Non-pigmented ciliary epithelial cell (primary cell): ENCODE measurements around the gene FAH.
A peak's percentile ranks its signal among the peaks of the same experiment; 100 is the strongest.
"Not testable (repeated sequence)": the region's sequence is repeated elsewhere in the genome, so short reads cannot be mapped to it uniquely, and the experiment has no call there.

Experiments
- DNase-seq: peaks from one replicate; pipeline ENCODE4 v3.0.0-alpha.2; 2010; ENCODE audit warnings: low read depth

Gene FAH

GRCh38 chr15:80151576-80151975 is 1.2 kb upstream of the FAH start:
- DNase-seq = no peak

- peak; percentile 66 for DNase-seq
Observed at GRCh38 chr15:80152180-80152895, 461 bp upstream of the FAH start.

- no peak for DNase-seq
Observed at GRCh38 chr15:80153900-80154299, 1.1 kb downstream of the FAH start.

DNA sequence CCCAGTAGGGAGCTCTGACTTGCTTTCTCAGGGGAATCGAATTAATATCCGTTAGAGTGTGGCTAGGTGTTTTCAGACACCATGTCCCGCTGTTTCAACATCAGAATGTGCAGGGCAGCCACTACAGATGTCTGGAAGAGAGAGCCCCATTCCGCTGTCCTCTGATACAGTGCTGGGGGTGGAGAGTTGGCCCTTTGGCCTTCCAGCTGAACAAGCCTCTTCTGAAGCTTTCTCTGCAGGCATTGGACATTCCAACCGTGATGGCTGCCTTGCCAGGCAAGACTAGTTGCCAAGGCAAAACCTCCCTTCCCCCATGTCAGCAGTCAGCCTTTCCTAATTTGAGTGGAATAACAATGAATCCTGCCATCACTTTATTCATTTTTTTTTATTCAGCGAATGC is 1.5 kb downstream of the FAH start:
- no peak for DNase-seq

DNA sequence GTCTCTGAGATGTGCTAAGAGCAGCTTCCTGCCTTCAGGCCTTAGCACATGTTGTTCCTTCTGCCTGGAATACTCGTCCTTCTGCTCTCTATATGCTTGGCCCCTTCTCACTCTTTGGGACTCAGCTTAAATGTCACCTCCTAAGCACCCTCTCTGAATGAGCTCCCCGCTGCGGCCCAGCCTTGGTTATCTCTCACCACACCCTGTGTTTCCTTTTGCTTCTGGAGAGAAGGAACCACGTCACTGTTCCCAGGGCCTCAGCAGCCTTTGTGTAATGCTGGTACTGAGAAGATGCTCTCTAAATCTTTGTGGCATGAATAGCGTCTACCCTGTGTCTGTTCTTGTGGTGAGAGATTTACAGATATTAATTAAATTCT is 2.2 kb downstream of the FAH start:
- DNase-seq = no peak

- not testable (repeated sequence) for DNase-seq
Observed at GRCh38 chr15:80155378-80156175, 2.8 kb downstream of the FAH start.

DNA sequence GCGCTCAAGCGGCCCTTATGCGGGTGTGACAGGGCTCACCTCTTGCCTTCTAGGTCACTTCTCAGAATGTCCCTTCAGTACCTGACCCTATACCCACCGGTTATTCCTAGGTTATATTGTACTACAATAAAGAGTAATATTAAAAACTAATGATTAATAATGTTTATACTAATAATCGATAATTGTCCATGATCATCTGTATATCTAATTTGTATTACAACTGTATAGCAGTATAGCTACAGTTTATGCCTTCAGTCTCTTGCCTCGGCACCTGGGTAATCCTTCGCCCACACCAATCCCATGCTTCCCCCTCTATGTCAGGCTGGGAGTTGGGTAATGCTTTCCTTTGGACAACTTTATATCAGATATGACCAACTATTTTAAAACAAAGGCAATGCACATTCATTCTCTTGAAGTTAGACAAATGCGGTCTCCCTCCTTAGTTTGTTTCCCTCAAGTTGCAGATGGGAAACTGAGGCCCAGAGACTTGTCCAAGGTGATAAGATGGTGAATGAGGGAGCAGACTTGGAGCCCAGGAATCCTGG is 3.4 kb downstream of the FAH start:
- no peak for DNase-seq

GRCh38 chr15:80157215-80157614 is 4.4 kb downstream of the FAH start:
- DNase-seq = no peak

GRCh38 chr15:80159301-80159700 is 6.5 kb downstream of the FAH start:
- DNase-seq = no peak

DNA sequence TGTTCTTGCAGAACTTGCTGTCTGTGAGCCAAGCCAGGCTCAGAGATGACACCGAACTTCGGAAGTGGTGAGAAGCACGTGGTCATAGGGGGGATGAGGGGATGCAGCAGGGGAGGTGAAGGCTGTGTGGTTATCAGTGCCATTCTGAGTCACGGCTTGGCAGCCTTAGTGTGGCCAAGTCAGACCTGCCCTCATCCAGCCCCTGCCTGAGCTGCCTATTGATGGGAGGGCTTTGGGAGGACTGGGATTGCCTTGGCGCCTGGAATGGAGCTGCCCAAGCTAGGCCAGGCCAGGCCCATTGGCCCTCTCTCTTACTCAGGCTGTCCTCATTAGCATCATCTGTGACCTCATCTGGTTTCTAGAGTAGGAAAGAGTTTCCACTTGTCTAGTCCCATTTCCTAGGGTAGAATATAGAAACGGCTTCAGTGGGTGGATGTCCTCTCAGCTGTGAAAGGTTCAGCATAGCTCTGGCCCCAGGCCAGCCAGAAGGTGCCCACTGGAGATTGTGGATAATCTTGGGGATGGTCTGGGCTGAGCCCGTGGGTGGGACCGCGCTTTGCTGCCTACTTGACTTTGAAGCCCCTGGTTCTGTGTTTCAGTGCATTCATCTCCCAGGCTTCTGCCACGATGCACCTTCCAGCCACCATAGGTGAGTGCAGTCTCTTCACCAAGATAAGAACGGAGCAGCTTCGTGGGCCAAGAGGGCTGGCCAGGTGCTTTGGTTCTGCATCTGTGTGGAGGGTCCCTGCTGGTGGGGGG is 7.2 kb downstream of the FAH start:
- no peak for DNase-seq

- peak; percentile 84 for DNase-seq
Observed at GRCh38 chr15:80160570-80161156, 7.9 kb downstream of the FAH start.

DNA sequence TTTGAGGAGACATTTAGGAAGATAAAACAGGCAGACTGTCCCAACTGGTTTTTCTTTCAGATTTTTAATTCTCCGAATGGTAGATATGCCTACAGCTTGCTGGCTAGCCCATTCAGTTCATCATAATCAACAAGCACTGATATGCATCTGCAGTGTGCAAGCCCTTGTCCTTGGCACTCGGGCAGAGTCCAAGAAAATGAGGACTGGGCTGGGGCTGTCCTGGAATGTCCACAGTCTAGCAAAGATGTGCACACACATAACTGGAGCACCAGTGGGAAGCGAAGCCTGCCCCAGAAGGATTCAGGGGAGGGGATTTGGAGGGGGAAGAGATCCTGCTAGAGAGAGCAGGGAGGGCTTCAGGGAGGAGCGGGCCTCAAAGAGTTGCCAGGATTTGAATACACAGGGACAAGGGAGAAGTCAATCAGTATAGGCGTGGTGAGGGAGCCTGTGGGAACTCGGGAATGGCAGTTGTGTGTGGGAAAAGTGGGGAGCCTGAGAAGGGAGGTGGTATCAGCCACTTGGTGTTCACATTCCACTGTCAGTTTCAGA is 8.7 kb downstream of the FAH start:
- no peak for DNase-seq

GRCh38 chr15:80162059-80162554 is 9.3 kb downstream of the FAH start:
- no peak for DNase-seq

DNA sequence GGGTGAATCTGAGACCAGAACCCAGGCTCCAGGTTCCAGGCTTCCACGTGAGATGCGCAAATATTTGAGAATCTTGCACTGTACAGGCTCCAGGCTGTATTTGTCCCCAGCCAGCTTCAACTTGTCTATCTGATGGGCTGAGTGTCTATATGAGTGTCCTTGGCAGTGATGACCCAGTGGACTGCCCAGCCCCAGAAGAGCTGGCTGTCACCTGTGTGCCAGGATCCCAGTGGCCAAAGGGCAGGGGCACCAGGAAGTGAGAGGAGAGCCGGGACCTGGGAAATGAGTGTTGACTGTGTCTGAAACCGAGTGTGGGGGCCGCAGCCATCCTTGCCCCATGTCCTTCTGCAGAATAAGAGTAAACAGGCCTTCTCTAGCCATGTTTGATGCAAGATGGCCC is 10.4 kb downstream of the FAH start:
- DNase-seq = no peak

GRCh38 chr15:80163897-80164296 is 11.1 kb downstream of the FAH start:
- DNase-seq = no peak

DNA sequence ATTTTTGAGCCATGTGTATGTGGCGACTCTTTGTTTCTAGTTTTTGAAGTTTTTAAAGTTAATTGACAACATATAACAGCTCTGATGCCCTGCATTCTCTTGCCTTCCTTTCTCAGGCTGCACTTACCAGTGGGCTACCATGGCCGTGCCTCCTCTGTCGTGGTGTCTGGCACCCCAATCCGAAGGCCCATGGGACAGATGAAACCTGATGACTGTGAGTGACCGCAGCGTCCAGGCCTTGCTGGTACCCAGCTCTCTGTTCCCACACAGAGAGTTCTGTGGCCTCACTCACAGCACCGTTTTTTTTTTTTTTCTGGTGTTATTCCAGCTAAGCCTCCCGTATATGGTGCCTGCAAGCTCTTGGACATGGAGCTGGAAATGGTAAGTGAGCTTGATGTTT is 15.1 kb downstream of the FAH start:
- DNase-seq = no peak

DNA sequence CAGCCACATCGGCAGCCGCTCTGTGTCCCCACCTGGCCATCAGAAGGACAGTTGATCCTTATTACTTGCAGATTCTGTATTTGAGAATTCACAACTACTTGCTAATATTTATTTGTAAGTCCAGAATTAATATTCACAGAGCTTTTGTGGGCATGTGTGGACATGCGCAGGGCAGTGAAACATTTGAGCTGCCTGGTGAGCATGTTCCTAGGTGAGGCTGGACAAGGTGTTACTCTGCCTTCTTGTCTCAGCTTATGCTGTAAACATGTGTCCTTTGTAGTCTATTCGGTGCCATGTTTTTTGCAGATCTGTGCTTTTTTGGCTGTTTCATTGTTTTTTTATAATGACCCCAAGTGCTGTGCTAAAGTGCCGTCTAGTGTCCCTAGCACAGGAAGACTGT is 15.6 kb downstream of the FAH start:
- no peak for DNase-seq

DNA sequence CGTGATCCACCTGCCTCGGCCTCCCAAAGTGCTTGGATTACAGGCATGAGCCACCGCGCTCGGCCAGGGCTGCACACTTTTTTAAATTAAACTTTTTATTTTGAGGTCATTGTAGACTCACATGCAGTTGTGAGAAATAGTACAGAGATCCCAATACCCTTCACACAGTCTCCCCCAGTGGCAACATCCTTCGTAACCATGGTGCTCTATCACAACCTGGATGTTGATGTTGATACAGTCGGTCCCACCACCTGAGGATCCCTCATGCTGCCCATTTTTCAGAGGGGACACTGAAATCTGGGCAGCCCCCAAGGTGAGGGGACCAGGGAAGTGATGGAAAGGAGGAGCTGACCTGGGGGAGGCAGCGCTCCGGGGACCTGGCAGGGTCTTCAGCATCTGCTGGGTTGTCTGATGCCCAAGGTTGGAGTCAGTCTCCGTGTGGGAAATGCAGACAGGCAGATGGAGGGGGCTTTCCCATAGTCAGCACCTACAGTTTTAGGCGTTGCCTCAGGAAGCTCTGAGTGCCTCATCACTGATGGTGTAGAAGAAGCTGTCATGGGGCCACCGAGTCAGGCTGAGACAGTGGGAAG is 17.1 kb downstream of the FAH start:
- no peak for DNase-seq

DNA sequence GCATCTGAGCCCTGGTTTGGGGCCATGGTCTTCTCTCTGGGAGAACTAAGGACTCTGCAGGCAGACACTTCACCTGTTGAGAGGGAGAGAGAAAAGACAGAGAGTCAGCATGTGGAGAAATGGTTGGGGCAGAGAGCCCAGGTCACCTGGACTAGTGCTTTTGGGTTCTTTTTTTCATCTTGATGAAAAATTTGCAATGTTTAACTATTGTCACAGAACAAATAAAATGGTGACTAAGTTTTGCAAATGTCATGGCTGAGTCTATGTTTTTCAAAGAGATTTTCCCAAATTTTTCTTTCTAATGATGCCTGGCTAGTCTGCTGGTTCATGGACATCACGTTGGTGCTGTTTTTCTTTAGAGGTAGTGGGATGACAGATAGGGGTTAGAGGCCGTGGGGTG is 17.8 kb downstream of the FAH start:
- DNase-seq = no peak

DNA sequence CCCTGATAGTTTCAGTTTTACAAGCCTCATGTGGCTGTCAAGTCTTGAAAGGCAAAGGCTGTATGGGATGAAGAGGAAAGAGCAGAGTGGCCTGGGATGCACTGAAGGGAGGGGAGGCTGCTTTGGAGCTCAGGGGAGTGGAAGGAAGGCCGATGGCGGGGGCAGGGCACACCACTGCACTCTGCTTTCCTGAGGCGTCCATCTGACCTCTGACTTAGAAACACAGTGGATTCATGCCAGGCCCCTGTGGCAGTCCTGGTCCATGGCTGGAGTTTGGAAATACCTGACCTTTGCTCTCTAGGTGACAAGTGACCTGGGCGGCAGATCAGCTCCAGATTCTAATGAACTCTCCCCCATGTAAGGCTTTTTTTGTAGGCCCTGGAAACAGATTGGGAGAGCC is 19.0 kb downstream of the FAH start:
- no peak for DNase-seq

DNA sequence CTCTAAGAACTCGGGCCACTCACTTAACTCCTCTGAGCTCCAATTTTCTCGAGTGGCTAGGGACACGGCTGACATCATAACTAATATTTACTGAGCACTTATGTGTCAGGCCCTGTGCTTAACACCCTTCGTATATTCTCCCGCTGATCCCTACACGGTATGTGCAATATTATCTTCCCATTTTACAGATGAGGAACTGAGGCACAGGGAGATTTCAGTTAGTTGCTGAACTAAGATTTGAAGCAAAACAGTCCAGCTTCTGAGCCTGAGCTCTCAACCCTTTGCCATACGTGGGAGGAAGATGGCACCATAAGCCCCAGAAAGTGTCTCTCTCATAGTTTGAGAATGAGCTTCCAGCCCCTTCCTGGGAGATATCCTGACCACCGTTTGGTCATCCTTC is 19.6 kb downstream of the FAH start:
- DNase-seq = no peak
